H1 (cell line): Measurements from ENCODE around the gene RNF4. TPM values are rescaled to one million over a fixed set of nuclear protein-coding genes. Genes with fewer than 3 reads are reported as not detected.

Experiments
- polyA plus RNA-seq, 7 experiments: library from polyadenylated mRNA; depleted of rRNA in 3 of 7; stranded (reverse) in 5 of 7; unstranded in 2 of 7; fragments of >200 nt in 5 of 7; fragments of 200-250 nt in 2 of 7; gene quantifications; 1 replicate in 5 of 7; 2 replicates in 1 of 7; 4 replicates in 1 of 7; pipeline versions ENCODE4 v1.2.1 to v1.2.3, GENCODE V29; 2011 to 2013; ENCODE audit warnings: missing spikeins in 2 of 7, mixed read lengths in 2 of 7
- total RNA-seq: library from RNA; stranded (reverse); fragmentation: NEBNext Ultra II Directional; extraction: Animal tissue kit (Norgen Biotek cat#: 25700); gene quantifications from 2 replicates; pipeline ENCODE4 v1.2.1, GENCODE V29; 2021

The RNF4 gene
- total and polyA plus RNA-seq, 2 of the 8 experiments (the other 6 are each of a cell fraction or from before 2014, with no cell fraction given) = 68.2 to 78.9 TPM

Other genes with a start within 250 kb of the RNF4 start
- 14.6 and 14.8 TPM in 2 replicates for gene HAUS3, start 227.0 kb upstream of the RNF4 start, total RNA-seq
- 3.2 and 5.1 TPM in 2 replicates for gene HAUS3, start 227.0 kb upstream of the RNF4 start, polyA plus RNA-seq (2011; rRNA removed)
- gene POLN, start 227.0 kb upstream of the RNF4 start, total RNA-seq = 1.5 and 4.2 TPM in 2 replicates
- gene POLN, start 227.0 kb upstream of the RNF4 start, polyA plus RNA-seq (2011; rRNA removed) = 0.82 and 0.98 TPM in 2 replicates
- 20.8 and 24.6 TPM in 2 replicates for gene MXD4, start 207.0 kb upstream of the RNF4 start, total RNA-seq
- 18.0 and 24.1 TPM in 2 replicates for gene MXD4, start 207.0 kb upstream of the RNF4 start, polyA plus RNA-seq (2011; rRNA removed)
- 3.9 and 4.9 TPM in 2 replicates for gene ZFYVE28, start 50.5 kb upstream of the RNF4 start, total RNA-seq
- gene ZFYVE28, start 50.5 kb upstream of the RNF4 start, polyA plus RNA-seq (2011; rRNA removed) = 1.7 and 3.1 TPM in 2 replicates
- not detected in 2 replicates for gene CFAP99, start 50.2 kb upstream of the RNF4 start, total RNA-seq
- gene CFAP99, start 50.2 kb upstream of the RNF4 start, polyA plus RNA-seq (2011; rRNA removed) = 0.09 TPM in 1 of 2 replicates, not detected in the other
- 26.2 and 27.2 TPM in 2 replicates for gene FAM193A, start 67.5 kb downstream of the RNF4 start, total RNA-seq
- gene FAM193A, start 67.5 kb downstream of the RNF4 start, polyA plus RNA-seq (2011; rRNA removed) = 8.7 and 12.5 TPM in 2 replicates